Hair follicular keratinocyte (primary cell): ENCODE measurements around the gene SPRING1. TPM values are rescaled to one million over a fixed set of nuclear protein-coding genes. Genes with fewer than 3 reads are reported as not detected.

Experiments used
- total RNA-seq: library from RNA; depleted of rRNA; stranded (reverse); fragments of >200 nt; gene quantifications from 2 replicates; pipeline ENCODE4 v1.2.3, GENCODE V29; 2015

SPRING1 gene
- 25.9 and 27.6 TPM in 2 replicates for total RNA-seq

GRCh38 chr12:116737774-116738657, at the start of gene SPRING1, which contains the start of gene RNFT2:
Gene SPRING1 (minus strand): TSS chr12:116738069. CDS start chr12:116737900, 169 bp downstream.
Gene RNFT2 (plus strand): TSS chr12:116738315. CDS start chr12:116740498, 2,183 bp downstream.

Other genes starting within 250 kb of the SPRING1 start
- 0.19 and 0.70 TPM in 2 replicates for gene MAP1LC3B2, start 178.7 kb downstream of the SPRING1 start, total RNA-seq
- gene RNFT2, start 246 bp upstream of the SPRING1 start, total RNA-seq = 0.31 and 0.34 TPM in 2 replicates
- not detected in 2 replicates for gene HRK, start 143.4 kb upstream of the SPRING1 start, total RNA-seq
- 6.6 and 13.1 TPM in 2 replicates for gene FBXW8, start 172.9 kb upstream of the SPRING1 start, total RNA-seq